K562 (cell line): Measurements from ENCODE around the gene APOC4.

Source experiments
- DDX20 ChIP-seq: fragments of 450-650 bp; IDR thresholded peaks from 2 replicates; pipeline ENCODE4 v1.6.1; 2016; ENCODE audit warnings: missing genetic modification characterization, low read depth, mild to moderate bottlenecking, missing compliant biosample characterization, moderate library complexity
- ETV5 ChIP-seq: sonication (generic); formaldehyde crosslinking; IDR thresholded peaks from 2 replicates; pipeline ENCODE4 v1.4.0; 2020; ENCODE audit warnings: low read depth, mild to moderate bottlenecking, missing genetic modification reagents
- GATA2 ChIP-seq: sonication (generic); formaldehyde crosslinking; IDR thresholded peaks from 2 replicates; pipeline ENCODE4 v1.4.0; 2020; ENCODE audit warnings: mild to moderate bottlenecking, missing genetic modification reagents
- NONO ChIP-seq, 2 experiments: fragments of 200-400 bp in 1 of 2; fragments of 450-650 bp in 1 of 2; formaldehyde crosslinking in 1 of 2; IDR thresholded peaks; 2 replicates each; pipeline ENCODE4 v1.6.1; 2017; ENCODE audit warnings: low read depth in 2 of 2, mild to moderate bottlenecking in 2 of 2, moderate library complexity in 2 of 2, low read length in 1 of 2
- POLR2AphosphoS5 ChIP-seq: IDR thresholded peaks from 2 replicates; pipeline ENCODE4 v1.6.1; 2011; ENCODE audit warnings: mild to moderate bottlenecking, low read depth, low read length, moderate library complexity; ENCODE audit not compliant: control insufficient read depth, insufficient read depth
- PYGO2 ChIP-seq: fragments of 450-650 bp; IDR thresholded peaks from 2 replicates; pipeline ENCODE4 v1.6.1; 2016; ENCODE audit warnings: mild to moderate bottlenecking, missing genetic modification characterization, moderate library complexity, missing compliant biosample characterization
- SRF ChIP-seq, 2 experiments: fragments of 250-450, 450-650 bp in 1 of 2; sonication (Bioruptor Pico) in 1 of 2; sonication (generic) in 1 of 2; formaldehyde crosslinking; IDR thresholded peaks; 2 replicates each; pipeline versions ENCODE4 v1.5.0 to v1.5.1; 2020 to 2022; ENCODE audit warnings: mild to moderate bottlenecking in 1 of 2, missing genetic modification reagents in 1 of 2
- ZNF184 ChIP-seq: sonication (generic); formaldehyde crosslinking; IDR thresholded peaks from 2 replicates; pipeline ENCODE4 v1.5.0; 2020; ENCODE audit warnings: missing genetic modification reagents
- ZNF830 ChIP-seq: fragments of 250-450 bp; sonication (Bioruptor Pico); IDR thresholded peaks from 2 replicates; pipeline ENCODE4 v1.5.0; 2021; ENCODE audit warnings: mild to moderate bottlenecking
- TF ChIP-seq, protein P1 (sequence below): fragments of 200-800 bp; sonication (Bioruptor generic); IDR thresholded peaks from 2 replicates; pipeline ENCODE4 v1.6.1; 2017; ENCODE audit warnings: missing genetic modification characterization, missing compliant biosample characterization
- TF ChIP-seq, protein P2 (sequence below), 3 experiments: fragments of 200-800 bp in 1 of 3; sonication (Bioruptor generic) in 1 of 3; sonication (generic) in 1 of 3; formaldehyde crosslinking in 1 of 3; IDR thresholded peaks; 2 replicates each; pipeline versions ENCODE4 v1.6.1 to v1.8.0; 2016 to 2022; ENCODE audit warnings: mild to moderate bottlenecking in 2 of 3, missing compliant biosample characterization in 2 of 3, missing genetic modification characterization in 2 of 3, missing genetic modification reagents in 1 of 3

GRCh38 chr19:44908836-44909261 lies 33.2 kb upstream of the APOC4 start:
- TF ChIP-seq NONO (IDR thresholded peaks at IDR 0.05; ENCODE audit: low read depth in 2 of 2, low read length in 1 of 2) = no peak
- TF ChIP-seq POLR2AphosphoS5 = no peak
- no peak for TF ChIP-seq PYGO2 (tag)
- TF ChIP-seq, protein P1, sequence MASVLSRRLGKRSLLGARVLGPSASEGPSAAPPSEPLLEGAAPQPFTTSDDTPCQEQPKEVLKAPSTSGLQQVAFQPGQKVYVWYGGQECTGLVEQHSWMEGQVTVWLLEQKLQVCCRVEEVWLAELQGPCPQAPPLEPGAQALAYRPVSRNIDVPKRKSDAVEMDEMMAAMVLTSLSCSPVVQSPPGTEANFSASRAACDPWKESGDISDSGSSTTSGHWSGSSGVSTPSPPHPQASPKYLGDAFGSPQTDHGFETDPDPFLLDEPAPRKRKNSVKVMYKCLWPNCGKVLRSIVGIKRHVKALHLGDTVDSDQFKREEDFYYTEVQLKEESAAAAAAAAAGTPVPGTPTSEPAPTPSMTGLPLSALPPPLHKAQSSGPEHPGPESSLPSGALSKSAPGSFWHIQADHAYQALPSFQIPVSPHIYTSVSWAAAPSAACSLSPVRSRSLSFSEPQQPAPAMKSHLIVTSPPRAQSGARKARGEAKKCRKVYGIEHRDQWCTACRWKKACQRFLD (CRISPR knock-in tag) = no peak
- TF ChIP-seq SRF (CRISPR knock-in tag; IDR thresholded peaks at IDR 0.05) = no peak
- TF ChIP-seq ZNF830 (CRISPR knock-in tag) = no peak
- TF ChIP-seq DDX20 (tag) = no peak
- TF ChIP-seq, protein P2, sequence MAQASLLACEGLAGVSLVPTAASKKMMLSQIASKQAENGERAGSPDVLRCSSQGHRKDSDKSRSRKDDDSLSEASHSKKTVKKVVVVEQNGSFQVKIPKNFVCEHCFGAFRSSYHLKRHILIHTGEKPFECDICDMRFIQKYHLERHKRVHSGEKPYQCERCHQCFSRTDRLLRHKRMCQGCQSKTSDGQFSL (CRISPR knock-in tag; IDR thresholded peaks at IDR 0.05) = no peak
- TF ChIP-seq, protein P2 (tag; IDR thresholded peaks at IDR 0.05) = no peak
- no peak for TF ChIP-seq ETV5 (CRISPR knock-in tag)
- TF ChIP-seq ZNF184 (CRISPR knock-in tag) = no peak
- no peak for TF ChIP-seq GATA2
